CD4-positive, alpha-beta T cell (primary cell): Measurements from ENCODE around the gene LAPTM4A. TPM values are rescaled to one million over a fixed set of nuclear protein-coding genes. Genes with fewer than 3 reads are reported as not detected.

Source experiments
- ATAC-seq: fragments of 200-7000 bp; cut with Tn5 transposase; one replicate; pipeline ENCODE4 v1.10.0; 2022; ENCODE audit warnings: mild to moderate bottlenecking; ENCODE audit not compliant: poor library complexity
- CTCF ChIA-PET: fragments of 350-600 bp; sonication (Branson Sonifier 250); formaldehyde crosslinking; loops from one replicate; lab custom pipeline; 2021; ENCODE audit warnings: antibody characterized with exemption, inconsistent platforms; lab: Charles Lee
- POLR2A ChIA-PET: fragments of 350-600 bp; sonication (Branson Sonifier 250); formaldehyde crosslinking; loops from one replicate; lab custom pipeline; 2021; ENCODE audit warnings: antibody characterized with exemption, inconsistent platforms; lab: Charles Lee
- DNase-seq, 14 experiments: peaks; one replicate each; pipeline ENCODE4 v3.0.0-alpha.2; 2013 to 2020; ENCODE audit warnings: mixed read lengths in 2 of 14
- H3K27ac ChIP-seq, 2 donors: one replicate each; pipeline versions ENCODE4 v1.5.1 to v1.7.0; 2013; ENCODE audit warnings: low read length in 2 of 2, low read depth in 1 of 2, mild to moderate bottlenecking in 1 of 2
- H3K27me3 ChIP-seq, 2 experiments: 1 replicate in 1 of 2; 2 replicates in 1 of 2; pipeline versions ENCODE4 v1.6.1 to v1.7.0; 2013; ENCODE audit warnings: low read length in 2 of 2, control low read depth in 1 of 2, mild to moderate bottlenecking in 1 of 2, moderate library complexity in 1 of 2; ENCODE audit not compliant: insufficient read depth in 2 of 2, control insufficient read depth in 1 of 2
- H3K36me3 ChIP-seq: one replicate; pipeline ENCODE4 v1.6.1; 2013; ENCODE audit warnings: low read length, control low read depth; ENCODE audit not compliant: insufficient read depth
- H3K4me1 ChIP-seq: one replicate; pipeline ENCODE4 v1.6.1; 2013; ENCODE audit warnings: low read length, control low read depth; ENCODE audit not compliant: insufficient read depth
- H3K4me3 ChIP-seq: one replicate; pipeline ENCODE4 v1.5.1; 2013; ENCODE audit warnings: mild to moderate bottlenecking, low read length, moderate library complexity
- H3K9me3 ChIP-seq, 2 experiments: 1 replicate in 1 of 2; 2 replicates in 1 of 2; pipeline versions ENCODE4 v1.6.1 to v1.7.0; 2013; ENCODE audit warnings: low read length in 2 of 2, mild to moderate bottlenecking in 2 of 2, control low read depth in 1 of 2, moderate library complexity in 1 of 2; ENCODE audit not compliant: control insufficient read depth in 1 of 2, insufficient read depth in 1 of 2
- H3K27ac Mint-ChIP-seq: one replicate; pipeline ENCODE4 v1.8.0; 2020; ENCODE audit warnings: mixed read lengths
- H3K27me3 Mint-ChIP-seq: one replicate; pipeline ENCODE4 v1.8.0; 2021; ENCODE audit warnings: mixed read lengths
- H3K36me3 Mint-ChIP-seq: one replicate; pipeline ENCODE4 v1.8.0; 2021; ENCODE audit warnings: low read depth, mixed read lengths
- H3K4me1 Mint-ChIP-seq: one replicate; pipeline ENCODE4 v1.8.0; 2021; ENCODE audit warnings: low read depth, mixed read lengths
- H3K4me3 Mint-ChIP-seq: one replicate; pipeline ENCODE4 v1.8.0; 2020; ENCODE audit warnings: mild to moderate bottlenecking, mixed read lengths
- H3K9me3 Mint-ChIP-seq: one replicate; pipeline ENCODE4 v1.8.0; 2020; ENCODE audit warnings: mixed read lengths
- CTCF ChIP-seq: fragments of 200-600 bp; IDR thresholded peaks from one replicate; pipeline ENCODE4 v1.8.0; 2022; ENCODE audit warnings: antibody characterized with exemption, mild to moderate bottlenecking
- intact Hi-C, 2 experiments: fragments of 100-400 bp; cut with DNase I in 1 of 2; cut with micrococcal nuclease in 1 of 2; formaldehyde crosslinking; loops; one replicate each; pipeline versions ENCODE4 v1.15.1 to v1.9.0; 2023 to 2025; cut with DNase I, micrococcal nuclease
- total RNA-seq, 174 experiments: library from RNA in 2 of 174; stranded (reverse) in 2 of 174; gene quantifications; one replicate each; pipeline ENCODE4 v1.2.3 and lab custom pipeline; 2021 to 2026

The LAPTM4A gene
- total RNA-seq, 2 experiments from 2014 or later, result 59.4 to 62.0 TPM

GRCh38 chr2:20072436-20073158 is 21.2 kb upstream of the LAPTM4A start:
- Histone ChIP-seq H3K27me3 (no peaks in the 10 kb centered on the region), H3K4me3 (no peak overlapping the region), H3K4me1 (no peaks in the 10 kb centered on the region), H3K9me3 (no peaks in the 10 kb centered on the region), H3K36me3 (no peaks in the 10 kb centered on the region), H3K27ac (no peak overlapping the region)
- no peak for DNase-seq
- ATAC-seq, result no peak
- Mint-ChIP-seq H3K27ac (no peak overlapping the region), H3K9me3 (no peaks in the 10 kb centered on the region), H3K4me1 (no peaks in the 10 kb centered on the region), H3K27me3 (peaks cover 3% of the 10 kb centered on the region), H3K4me3 (no peak overlapping the region), H3K36me3 (no peaks in the 10 kb centered on the region)
- intact Hi-C loops, result no loop called here
- CTCF ChIA-PET, result no interaction called here
- POLR2A ChIA-PET, result no interaction called here
- no peak for TF ChIP-seq CTCF

GRCh38 chr2:20071397-20072383 is 20.3 kb upstream of the LAPTM4A start:
- CTCF ChIA-PET, result no interaction called here
- no peak for DNase-seq

GRCh38 chr2:20069756-20070155 is 18.3 kb upstream of the LAPTM4A start:
- ChIA-PET CTCF (no interaction called here), POLR2A (no interaction called here)
- no peaks in the 10 kb centered on the region for H3K9me3 Mint-ChIP-seq
- no peaks in the 10 kb centered on the region for H3K36me3 ChIP-seq
- no peak overlapping the region for H3K27ac Mint-ChIP-seq
- DNase-seq (no peak), ATAC-seq (no peak)
- no peak overlapping the region for H3K4me3 Mint-ChIP-seq
- H3K27me3 Mint-ChIP-seq, result peaks cover 3% of the 10 kb centered on the region
- H3K27ac ChIP-seq, result no peak overlapping the region
- no peak for TF ChIP-seq CTCF
- peaks cover 0 to 2% of the 10 kb centered on the region in 2 experiments for H3K27me3 ChIP-seq
- no peaks in the 10 kb centered on the region for H3K9me3 ChIP-seq
- no peaks in the 10 kb centered on the region for H3K36me3 Mint-ChIP-seq
- intact Hi-C loops, result no loop called here
- H3K4me1 Mint-ChIP-seq, result no peaks in the 10 kb centered on the region
- no peak overlapping the region for H3K4me3 ChIP-seq
- H3K4me1 ChIP-seq, result no peaks in the 10 kb centered on the region

More at GRCh38 chr2:20071397-20072383, 20.3 kb upstream of the LAPTM4A start:
- Mint-ChIP-seq H3K4me3 (no peak overlapping the region), H3K27ac (no peak overlapping the region), H3K9me3 (no peaks in the 10 kb centered on the region), H3K27me3 (peaks cover 3% of the 10 kb centered on the region), H3K4me1 (no peaks in the 10 kb centered on the region), H3K36me3 (no peaks in the 10 kb centered on the region)
- Histone ChIP-seq H3K36me3 (no peaks in the 10 kb centered on the region), H3K4me1 (no peaks in the 10 kb centered on the region), H3K4me3 (no peak overlapping the region), H3K27ac (no peak overlapping the region), H3K9me3 (no peaks in the 10 kb centered on the region), H3K27me3 (no peaks in the 10 kb centered on the region)
- no peak for ATAC-seq
- intact Hi-C loops, result no loop called here
- no peak for TF ChIP-seq CTCF
- POLR2A ChIA-PET, result no interaction called here
